ENCODE results near the gene SEMA5B. TPM values are rescaled to one million over a fixed set of nuclear protein-coding genes. Genes with fewer than 3 reads are reported as not detected.

The SEMA5B gene
- total and polyA plus RNA-seq, 9 of the 15 experiments (the other 6 are each of a cell fraction or from before 2014, with no cell fraction given) = not detected

- TF ChIP-seq, protein P1, sequence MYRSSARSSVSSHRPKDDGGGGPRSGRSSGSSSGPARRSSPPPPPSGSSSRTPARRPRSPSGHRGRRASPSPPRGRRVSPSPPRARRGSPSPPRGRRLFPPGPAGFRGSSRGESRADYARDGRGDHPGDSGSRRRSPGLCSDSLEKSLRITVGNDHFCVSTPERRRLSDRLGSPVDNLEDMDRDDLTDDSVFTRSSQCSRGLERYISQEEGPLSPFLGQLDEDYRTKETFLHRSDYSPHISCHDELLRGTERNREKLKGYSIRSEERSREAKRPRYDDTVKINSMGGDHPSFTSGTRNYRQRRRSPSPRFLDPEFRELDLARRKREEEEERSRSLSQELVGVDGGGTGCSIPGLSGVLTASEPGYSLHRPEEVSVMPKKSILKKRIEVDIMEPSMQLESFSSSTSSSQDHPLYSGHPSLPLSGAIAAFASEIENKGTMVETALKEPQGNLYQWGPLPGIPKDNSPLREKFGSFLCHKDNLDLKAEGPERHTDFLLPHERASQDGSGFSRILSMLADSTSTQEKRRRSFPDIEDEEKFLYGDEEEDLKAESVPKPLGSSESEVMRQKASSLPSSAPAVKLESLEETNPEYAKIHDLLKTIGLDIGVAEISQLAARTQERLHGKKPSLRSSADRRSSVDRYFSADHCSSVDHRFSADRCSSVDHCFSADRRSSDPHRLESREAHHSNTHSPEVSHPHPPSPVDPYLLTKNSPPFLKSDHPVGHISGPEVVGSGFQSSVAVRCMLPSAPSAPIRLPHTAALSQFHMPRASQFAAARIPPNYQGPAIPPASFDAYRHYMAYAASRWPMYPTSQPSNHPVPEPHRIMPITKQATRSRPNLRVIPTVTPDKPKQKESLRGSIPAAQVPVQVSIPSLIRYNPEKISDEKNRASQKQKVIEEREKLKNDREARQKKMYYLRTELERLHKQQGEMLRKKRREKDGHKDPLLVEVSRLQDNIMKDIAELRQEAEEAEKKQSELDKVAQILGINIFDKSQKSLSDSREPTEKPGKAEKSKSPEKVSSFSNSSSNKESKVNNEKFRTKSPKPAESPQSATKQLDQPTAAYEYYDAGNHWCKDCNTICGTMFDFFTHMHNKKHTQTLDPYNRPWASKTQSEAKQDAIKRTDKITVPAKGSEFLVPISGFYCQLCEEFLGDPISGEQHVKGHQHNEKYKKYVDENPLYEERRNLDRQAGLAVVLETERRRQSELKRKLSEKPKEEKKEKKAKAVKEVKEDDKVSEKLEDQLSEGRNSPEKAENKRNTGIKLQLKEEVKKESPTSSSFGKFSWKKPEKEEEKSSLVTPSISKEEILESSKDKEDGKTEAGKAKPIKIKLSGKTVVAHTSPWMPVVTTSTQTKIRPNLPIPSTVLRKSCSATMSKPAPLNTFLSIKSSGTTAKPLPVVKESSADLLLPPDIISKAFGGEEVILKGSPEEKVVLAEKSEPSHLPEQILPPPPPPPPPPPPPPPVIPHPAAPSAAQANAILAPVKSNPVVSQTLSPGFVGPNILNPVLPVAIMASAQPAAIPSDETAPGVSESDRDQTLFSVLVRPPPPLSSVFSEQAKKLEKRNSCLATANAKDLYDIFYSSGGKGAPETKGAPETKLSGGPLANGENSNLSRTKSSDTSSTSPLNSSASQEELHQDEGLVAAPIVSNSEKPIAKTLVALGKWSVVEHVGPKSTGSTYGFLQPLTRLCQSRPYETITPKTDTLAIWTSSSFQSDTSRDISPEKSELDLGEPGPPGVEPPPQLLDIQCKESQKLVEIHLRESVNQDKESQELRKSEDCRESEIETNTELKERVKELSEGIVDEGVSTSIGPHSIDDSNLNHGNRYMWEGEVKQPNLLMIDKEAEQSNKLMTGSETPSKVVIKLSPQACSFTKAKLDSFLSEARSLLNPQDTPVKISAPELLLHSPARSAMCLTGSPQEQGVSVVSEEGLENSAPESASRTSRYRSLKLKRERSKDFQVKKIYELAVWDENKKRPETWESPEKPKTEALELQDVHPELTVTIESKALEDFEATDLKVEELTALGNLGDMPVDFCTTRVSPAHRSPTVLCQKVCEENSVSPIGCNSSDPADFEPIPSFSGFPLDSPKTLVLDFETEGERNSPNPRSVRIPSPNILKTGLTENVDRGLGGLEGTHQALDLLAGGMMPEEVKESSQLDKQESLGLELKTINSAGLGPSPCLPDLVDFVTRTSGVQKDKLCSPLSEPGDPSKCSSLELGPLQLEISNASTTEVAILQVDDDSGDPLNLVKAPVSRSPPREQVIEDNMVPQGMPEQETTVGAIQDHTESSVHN (IDR thresholded peaks at IDR 0.05; ENCODE audit: borderline replicate concordance in 1 of 2, low read depth in 1 of 2) = no peak
- TF ChIP-seq, protein P2, sequence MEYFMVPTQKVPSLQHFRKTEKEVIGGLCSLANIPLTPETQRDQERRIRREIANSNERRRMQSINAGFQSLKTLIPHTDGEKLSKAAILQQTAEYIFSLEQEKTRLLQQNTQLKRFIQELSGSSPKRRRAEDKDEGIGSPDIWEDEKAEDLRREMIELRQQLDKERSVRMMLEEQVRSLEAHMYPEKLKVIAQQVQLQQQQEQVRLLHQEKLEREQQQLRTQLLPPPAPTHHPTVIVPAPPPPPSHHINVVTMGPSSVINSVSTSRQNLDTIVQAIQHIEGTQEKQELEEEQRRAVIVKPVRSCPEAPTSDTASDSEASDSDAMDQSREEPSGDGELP (CRISPR knock-in tag; IDR thresholded peaks at IDR 0.05; ENCODE audit: borderline replicate concordance) = no peak
- TF ChIP-seq DLX4 (CRISPR knock-in tag; IDR thresholded peaks at IDR 0.05) (no peak), SMAD3 (CRISPR knock-in tag; conservative IDR thresholded peaks at IDR 0.05) (no peak), MCM3 (IDR thresholded peaks at IDR 0.05) (no peak), HIVEP1 (CRISPR knock-in tag; IDR thresholded peaks at IDR 0.05) (no peak)
Measured at GRCh38 chr3:122992676-122993075, 34.9 kb downstream of the SEMA5B start (continued).

Data from K562 (cell line).